Activated CD4-positive, alpha-beta memory T cell treated with anti-CD3 and anti-CD28 coated beads for 36 hours (primary cell): Measurements from ENCODE around the gene OSBPL1A. TPM values are rescaled to one million over a fixed set of nuclear protein-coding genes. Genes with fewer than 3 reads are reported as not detected.
A peak's percentile ranks its signal among the peaks of the same experiment; 100 is the strongest.
"Not testable (repeated sequence)": the region's sequence is repeated elsewhere in the genome, so short reads cannot be mapped to it uniquely, and the experiment has no call there.

ENCODE experiments used
- CTCF ChIA-PET: fragments of 350-600 bp; sonication (Branson Sonifier 250); formaldehyde crosslinking; loops from one replicate; lab custom pipeline; 2021; ENCODE audit warnings: antibody characterized with exemption, inconsistent platforms; lab: Charles Lee
- POLR2A ChIA-PET: fragments of 350-600 bp; sonication (Branson Sonifier 250); formaldehyde crosslinking; loops from one replicate; lab custom pipeline; 2021; ENCODE audit warnings: antibody characterized with exemption; lab: Charles Lee
- DNase-seq: peaks from one replicate; pipeline ENCODE4 v3.0.0-alpha.2; 2020
- H3K27ac Mint-ChIP-seq: one replicate; pipeline ENCODE4 v1.8.0; 2021; ENCODE audit warnings: mixed read lengths
- H3K27me3 Mint-ChIP-seq: one replicate; pipeline ENCODE4 v1.8.0; 2021; ENCODE audit warnings: mixed read lengths
- H3K36me3 Mint-ChIP-seq: one replicate; pipeline ENCODE4 v1.8.0; 2021; ENCODE audit warnings: mixed read lengths
- H3K4me1 Mint-ChIP-seq: one replicate; pipeline ENCODE4 v1.8.0; 2021; ENCODE audit warnings: low read depth, mixed read lengths
- H3K4me3 Mint-ChIP-seq: one replicate; pipeline ENCODE4 v1.8.0; 2021; ENCODE audit warnings: mild to moderate bottlenecking, mixed read lengths
- H3K9me3 Mint-ChIP-seq: one replicate; pipeline ENCODE4 v1.8.0; 2021; ENCODE audit warnings: mixed read lengths
- intact Hi-C: fragments of 100-400 bp; cut with micrococcal nuclease; formaldehyde crosslinking; loops from one replicate; pipeline ENCODE4 v1.15.1; 2023
- total RNA-seq, 2 experiments: library from RNA; stranded (reverse); gene quantifications; one replicate each; pipeline ENCODE4 v1.2.3, GENCODE V29; 2021

OSBPL1A gene
- total RNA-seq, 2 experiments from 2014 or later, result 1.4 to 2.4 TPM

GRCh38 chr18:24176727-24177416 lies 220.8 kb downstream of the OSBPL1A start:
- Mint-ChIP-seq H3K9me3 (no peaks in the 10 kb centered on the region), H3K27ac (no peak overlapping the region), H3K4me3 (no peak overlapping the region), H3K27me3 (no peaks in the 10 kb centered on the region), H3K4me1 (peaks cover 4% of the 10 kb centered on the region), H3K36me3 (no peaks in the 10 kb centered on the region)
- POLR2A ChIA-PET, result interaction anchor here (0.7 kb wide), 1 partner anchor 12 kb away, joined by 3 read pairs; no protein-coding TSS in a partner anchor
- peak; percentile 64 for DNase-seq
- intact Hi-C loops, result loop anchor here (1.0 kb wide), 1 partner anchor 312 kb away; no protein-coding TSS in a partner anchor
- CTCF ChIA-PET, result interaction anchor here (0.6 to 4.4 kb wide), 24 partner anchors 9 to 315 kb away, joined by 3 to 71 read pairs (median 4); no protein-coding TSS in a partner anchor

- Mint-ChIP-seq H3K27ac (no peak overlapping the region), H3K4me1 (peaks cover 4% of the 10 kb centered on the region), H3K9me3 (no peaks in the 10 kb centered on the region), H3K4me3 (no peak overlapping the region), H3K27me3 (no peaks in the 10 kb centered on the region), H3K36me3 (no peaks in the 10 kb centered on the region)
- peak; percentile 25 for DNase-seq
- ChIA-PET POLR2A (no interaction called here), CTCF (interaction anchor here (2.7 to 4.4 kb wide), 2 partner anchors 315 kb away, joined by 12 to 71 read pairs; no protein-coding TSS in a partner anchor)
- intact Hi-C loops, result no loop called here
Measured at GRCh38 chr18:24173997-24174396, 223.6 kb downstream of the OSBPL1A start.

GRCh38 chr18:24170360-24170759 lies 227.3 kb downstream of the OSBPL1A start:
- H3K27ac Mint-ChIP-seq, result no peak overlapping the region

GRCh38 chr18:24168496-24168895 lies 229.1 kb downstream of the OSBPL1A start:
- no peak for DNase-seq
- H3K4me1 Mint-ChIP-seq, result no peaks in the 10 kb centered on the region
- ChIA-PET POLR2A (no interaction called here), CTCF (no interaction called here)
- H3K27me3 Mint-ChIP-seq, result peaks cover 2% of the 10 kb centered on the region
- no peak overlapping the region for H3K4me3 Mint-ChIP-seq
- intact Hi-C loops, result no loop called here
- H3K36me3 Mint-ChIP-seq, result peaks cover 2% of the 10 kb centered on the region
- H3K27ac Mint-ChIP-seq, result no peak overlapping the region
- no peaks in the 10 kb centered on the region for H3K9me3 Mint-ChIP-seq

More at GRCh38 chr18:24170360-24170759, 227.3 kb downstream of the OSBPL1A start:
- intact Hi-C loops, result no loop called here
- Mint-ChIP-seq H3K4me1 (peaks cover 4% of the 10 kb centered on the region), H3K9me3 (no peaks in the 10 kb centered on the region), H3K27me3 (peaks cover 2% of the 10 kb centered on the region), H3K4me3 (no peak overlapping the region), H3K36me3 (no peaks in the 10 kb centered on the region)
- ChIA-PET POLR2A (no interaction called here), CTCF (no interaction called here)
- no peak for DNase-seq

GRCh38 chr18:24161304-24161703 lies 236.3 kb downstream of the OSBPL1A start:
- Mint-ChIP-seq H3K27me3 (no peaks in the 10 kb centered on the region), H3K9me3 (no peaks in the 10 kb centered on the region), H3K4me3 (no peak overlapping the region), H3K27ac (no peak overlapping the region), H3K36me3 (peaks cover 2% of the 10 kb centered on the region), H3K4me1 (no peaks in the 10 kb centered on the region)
- DNase-seq, result no peak
- intact Hi-C loops, result no loop called here
- ChIA-PET CTCF (interaction anchor here (1.7 kb wide), 1 partner anchor 15 kb away, joined by 6 read pairs; no protein-coding TSS in a partner anchor), POLR2A (no interaction called here)

DNA sequence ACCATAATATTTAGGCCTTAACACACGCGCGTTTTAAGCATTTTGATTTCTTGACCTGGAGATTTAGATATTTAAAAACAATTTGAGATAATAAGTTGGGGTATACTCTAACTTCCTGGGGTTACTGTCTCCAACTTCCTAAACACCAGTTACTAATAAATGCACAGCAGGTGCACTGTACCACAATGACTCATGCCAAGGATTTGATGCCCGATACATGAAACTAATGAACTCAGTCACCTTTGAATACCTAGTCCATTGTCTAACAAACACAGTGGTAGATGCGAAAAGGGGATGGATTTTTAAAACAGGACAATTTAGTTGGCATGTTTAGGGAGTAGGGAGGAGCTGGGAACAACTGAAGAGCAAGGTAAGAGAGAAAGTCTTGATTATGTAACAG lies 237.5 kb downstream of the OSBPL1A start:
- Mint-ChIP-seq H3K4me3 (no peak overlapping the region), H3K36me3 (peaks cover 2% of the 10 kb centered on the region), H3K27me3 (no peaks in the 10 kb centered on the region), H3K4me1 (no peaks in the 10 kb centered on the region), H3K27ac (no peak overlapping the region), H3K9me3 (no peaks in the 10 kb centered on the region)
- intact Hi-C loops, result no loop called here
- CTCF ChIA-PET, result interaction anchor here (1.7 kb wide), 1 partner anchor 16 kb away, joined by 6 read pairs; no protein-coding TSS in a partner anchor
- POLR2A ChIA-PET, result no interaction called here
- no peak for DNase-seq

GRCh38 chr18:24157855-24158254 lies 239.8 kb downstream of the OSBPL1A start:
- no peaks in the 10 kb centered on the region for H3K27me3 Mint-ChIP-seq
- H3K36me3 Mint-ChIP-seq, result no peaks in the 10 kb centered on the region
- ChIA-PET POLR2A (no interaction called here), CTCF (no interaction called here)
- H3K4me3 Mint-ChIP-seq, result no peak overlapping the region
- no peaks in the 10 kb centered on the region for H3K9me3 Mint-ChIP-seq
- intact Hi-C loops, result no loop called here
- H3K4me1 Mint-ChIP-seq, result no peaks in the 10 kb centered on the region
- DNase-seq, result no peak
- H3K27ac Mint-ChIP-seq, result no peak overlapping the region

DNA sequence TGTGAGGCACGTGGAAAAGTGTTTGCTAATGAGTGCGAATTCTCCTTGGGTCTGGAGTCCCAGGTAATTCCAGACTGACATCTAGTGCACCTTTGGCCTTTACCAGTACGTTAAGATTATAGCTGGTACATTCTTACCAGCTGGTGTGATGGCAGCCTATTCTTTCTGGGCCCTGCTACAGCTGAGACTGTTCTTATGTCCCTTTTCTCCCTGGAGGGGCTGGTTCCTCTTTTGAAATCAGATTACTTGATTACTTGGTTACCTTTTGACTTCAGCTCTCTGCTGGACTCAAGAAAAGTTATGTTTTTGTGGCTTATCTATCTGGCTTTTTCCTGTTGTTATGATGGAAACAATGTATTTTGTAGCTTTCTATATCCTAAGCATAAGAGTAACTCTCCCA lies 244.2 kb downstream of the OSBPL1A start:
- no peak overlapping the region for H3K4me3 Mint-ChIP-seq
- POLR2A ChIA-PET, result no interaction called here
- intact Hi-C loops, result no loop called here

DNA sequence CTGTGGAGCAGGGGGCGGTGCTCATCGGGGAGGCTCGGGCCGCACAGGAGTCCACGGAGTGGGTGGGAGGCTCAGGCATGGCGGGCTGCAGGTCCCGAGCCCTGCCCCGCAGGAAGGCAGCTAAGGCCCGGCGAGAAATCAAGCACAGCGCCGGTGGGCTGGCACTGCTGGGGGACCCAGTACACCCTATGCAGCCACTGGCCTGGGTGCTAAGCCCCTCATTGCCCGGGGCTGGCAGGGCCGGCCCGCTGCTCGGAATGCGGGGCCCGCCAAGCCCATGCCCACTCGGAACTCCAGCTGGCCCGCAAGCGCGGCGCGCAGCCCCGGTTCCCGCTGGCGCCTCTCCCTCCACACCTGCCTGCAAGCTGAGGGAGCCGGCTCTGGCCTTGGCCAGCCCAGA lies 248.0 kb downstream of the OSBPL1A start:
- H3K36me3 Mint-ChIP-seq, CTCF ChIA-PET, intact Hi-C loops, H3K27me3 Mint-ChIP-seq, DNase-seq, POLR2A ChIA-PET, H3K4me1 Mint-ChIP-seq, H3K4me3 Mint-ChIP-seq, H3K27ac Mint-ChIP-seq, H3K9me3 Mint-ChIP-seq: not testable (repeated sequence)

More for the DNA sequence above, 244.2 kb downstream of the OSBPL1A start:
- DNase-seq, result no peak
- Mint-ChIP-seq H3K4me1 (no peaks in the 10 kb centered on the region), H3K9me3 (no peaks in the 10 kb centered on the region), H3K27me3 (no peaks in the 10 kb centered on the region), H3K36me3 (no peaks in the 10 kb centered on the region), H3K27ac (no peak overlapping the region)
- CTCF ChIA-PET, result interaction anchor here (1.1 kb wide), 1 partner anchor 23 kb away, joined by 3 read pairs; no protein-coding TSS in a partner anchor

DNA sequence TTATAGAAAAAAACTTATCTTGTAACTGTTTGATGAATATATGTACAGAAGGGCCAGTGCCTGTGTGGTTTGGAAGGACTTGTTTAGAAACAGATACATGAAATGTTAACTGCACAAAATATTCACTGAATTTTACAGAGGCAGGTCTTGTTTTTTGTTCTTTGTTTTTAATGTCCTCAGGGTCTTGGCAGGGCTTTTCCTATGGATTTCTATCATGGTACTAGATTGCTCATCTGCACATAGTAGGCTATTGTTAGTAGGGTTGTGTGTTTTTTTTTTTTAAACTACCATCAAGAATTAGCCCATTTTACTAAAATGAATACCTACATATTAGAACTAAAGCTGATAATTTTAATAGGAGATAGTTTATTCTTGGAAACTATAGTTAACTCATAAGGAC lies 255.2 kb downstream of the OSBPL1A start:
- POLR2A ChIA-PET, result interaction anchor here (0.7 kb wide), 1 partner anchor 54 kb away, joined by 3 read pairs; no protein-coding TSS in a partner anchor
- H3K4me3 Mint-ChIP-seq, result no peak overlapping the region
- peaks cover 17% of the 10 kb centered on the region for H3K4me1 Mint-ChIP-seq
- H3K36me3 Mint-ChIP-seq, result no peaks in the 10 kb centered on the region
- H3K27me3 Mint-ChIP-seq, result peaks cover 17% of the 10 kb centered on the region
- intact Hi-C loops, result no loop called here
- no peaks in the 10 kb centered on the region for H3K9me3 Mint-ChIP-seq
- CTCF ChIA-PET, result interaction anchor here (1.4 kb wide), 1 partner anchor 218 kb away, joined by 3 read pairs; no protein-coding TSS in a partner anchor
- DNase-seq, result no peak
- H3K27ac Mint-ChIP-seq, result no peak overlapping the region

DNA sequence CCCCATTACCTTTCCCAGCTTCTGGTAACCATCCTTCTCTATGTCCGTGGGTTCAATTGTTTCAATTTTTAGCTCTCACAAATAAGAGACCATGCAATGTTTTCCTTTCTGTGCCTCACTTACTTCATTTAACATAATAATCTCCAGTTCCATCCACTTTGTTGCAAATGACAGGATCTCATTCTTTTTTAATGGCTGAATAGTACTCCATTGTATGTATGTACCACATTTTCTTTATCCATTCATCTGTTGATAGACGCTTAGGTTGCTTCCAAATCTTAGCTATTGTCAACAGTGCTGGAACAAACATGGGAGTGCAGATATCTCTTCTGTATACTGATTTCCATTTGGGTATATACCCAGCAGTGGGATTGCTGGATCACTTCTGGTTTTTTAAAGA lies 256.9 kb downstream of the OSBPL1A start:
- Mint-ChIP-seq H3K4me3 (no peak overlapping the region), H3K36me3 (no peaks in the 10 kb centered on the region), H3K27ac (no peak overlapping the region), H3K4me1 (peaks cover 26% of the 10 kb centered on the region), H3K9me3 (no peaks in the 10 kb centered on the region), H3K27me3 (peaks cover 17% of the 10 kb centered on the region)
- ChIA-PET POLR2A (no interaction called here), CTCF (no interaction called here)
- no peak for DNase-seq
- intact Hi-C loops, result no loop called here

DNA sequence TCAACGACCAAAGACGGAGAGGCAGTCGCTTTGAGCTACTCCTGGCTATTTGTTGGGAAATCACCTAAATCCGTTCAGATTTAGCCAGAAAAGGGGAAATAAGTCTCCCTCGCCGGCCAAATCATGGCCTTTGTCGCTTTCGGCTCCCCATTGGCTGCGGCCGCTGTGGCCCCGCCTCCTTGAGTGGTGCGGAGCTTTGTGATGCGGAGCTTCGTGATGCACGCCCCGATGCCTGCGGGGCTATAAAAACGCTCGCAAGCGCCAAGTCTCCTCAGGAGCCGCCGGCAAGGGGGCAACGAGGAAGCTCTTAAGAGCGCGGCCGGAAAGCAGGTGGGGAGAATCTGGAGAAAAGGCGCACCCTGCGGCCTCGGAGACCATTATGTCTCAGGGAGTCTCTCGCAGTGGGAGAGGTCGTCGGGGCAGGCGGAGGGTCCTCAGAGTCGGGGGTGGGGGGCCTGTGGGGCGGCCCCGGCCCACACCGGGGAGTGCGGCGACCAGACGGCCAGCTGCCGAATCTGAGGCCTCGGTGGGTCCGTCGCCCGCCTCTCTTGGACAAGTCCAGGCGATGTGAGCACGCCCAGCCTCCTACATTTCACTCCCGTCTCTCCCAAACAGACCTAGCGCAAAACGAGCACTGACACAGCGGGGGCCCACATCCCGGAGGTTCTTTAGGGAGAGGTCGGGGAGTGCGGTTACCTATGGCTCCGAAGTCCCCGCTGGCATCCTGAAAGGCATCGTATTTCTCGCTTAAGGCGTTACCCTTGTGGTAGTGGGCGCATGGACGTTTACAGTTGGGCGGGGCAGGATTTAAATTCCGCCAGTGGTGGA lies 258.6 kb downstream of the OSBPL1A start, which contains the start of gene CABYR:
Gene CABYR, plus strand, starts transcription at position 274 of the 828 bp plus-strand sequence. CDS start 4,053 bp downstream, outside the sequence.
- intact Hi-C loops, result loop anchor here (5.0 kb wide), 1 partner anchor 122 kb away; no protein-coding TSS in a partner anchor
- no peaks in the 10 kb centered on the region for H3K9me3 Mint-ChIP-seq
- peak within 1 kb of the TSS; percentile 15 for H3K27ac Mint-ChIP-seq
- POLR2A ChIA-PET, result interaction anchor here (0.8 to 1.1 kb wide), 2 partner anchors 26 to 54 kb away, joined by 3 read pairs; no protein-coding TSS in a partner anchor
- no peaks in the 10 kb centered on the region for H3K36me3 Mint-ChIP-seq
- H3K4me3 Mint-ChIP-seq, result peak within 1 kb of the TSS; percentile 85
- DNase-seq, result peak; percentile 85
- CTCF ChIA-PET, result interaction anchor here (0.6 to 1.6 kb wide), 4 partner anchors 37 to 376 kb away, joined by 3 to 7 read pairs (median 3); no protein-coding TSS in a partner anchor
- H3K27me3 Mint-ChIP-seq, result peaks cover 12% of the 10 kb centered on the region
- H3K4me1 Mint-ChIP-seq, result peaks cover 26% of the 10 kb centered on the region
